DOHH2 (cell line): Measurements from ENCODE around the gene ADGRL2.

ENCODE experiments used
- H3F3A ChIP-seq: fragments of 200-600 bp; sonication (generic), shearing (Covaris generic); 2 replicates; pipeline ENCODE4 v1.6.0; 2016; ENCODE audit warnings: antibody characterized with exemption, mild to moderate bottlenecking; ENCODE audit not compliant: control insufficient read depth, insufficient read depth
- H3K27ac ChIP-seq: fragments of 200-600 bp; sonication (generic); 2 replicates; pipeline ENCODE4 v1.5.1; 2014; ENCODE audit warnings: low read depth, mild to moderate bottlenecking, low read length, moderate library complexity
- H3K27me3 ChIP-seq: fragments of 200-600 bp; sonication (generic); 2 replicates; pipeline ENCODE4 v1.6.1; 2014; ENCODE audit warnings: mild to moderate bottlenecking, low read length, mixed read lengths; ENCODE audit not compliant: control insufficient read depth
- H3K36me3 ChIP-seq: fragments of 200-600 bp; sonication (generic); 2 replicates; pipeline ENCODE4 v1.6.1; 2014; ENCODE audit warnings: mild to moderate bottlenecking, low read length, moderate library complexity, mixed read lengths; ENCODE audit not compliant: control insufficient read depth
- H3K4me1 ChIP-seq: fragments of 200-600 bp; sonication (generic); 2 replicates; pipeline ENCODE4 v1.6.1; 2014; ENCODE audit warnings: mild to moderate bottlenecking, low read length, mixed read lengths; ENCODE audit not compliant: control insufficient read depth
- H3K4me2 ChIP-seq: fragments of 200-600 bp; sonication (generic); 2 replicates; pipeline ENCODE4 v1.6.0; 2014; ENCODE audit warnings: mild to moderate bottlenecking, low read length, moderate library complexity
- H3K4me3 ChIP-seq: fragments of 200-600 bp; sonication (generic); 2 replicates; pipeline ENCODE4 v1.5.1; 2014; ENCODE audit warnings: mild to moderate bottlenecking, low read length, mixed read lengths
- H3K79me2 ChIP-seq: fragments of 200-600 bp; sonication (generic); 2 replicates; pipeline ENCODE4 v1.6.1; 2014; ENCODE audit warnings: mild to moderate bottlenecking, low read length, mixed read lengths; ENCODE audit not compliant: control insufficient read depth
- H3K9me2 ChIP-seq: fragments of 200-600 bp; sonication (generic); replicated peaks from 2 replicates; pipeline ENCODE4 v1.6.1; 2014; ENCODE audit warnings: mild to moderate bottlenecking, low read length, mixed read lengths; ENCODE audit not compliant: control insufficient read depth
- H3K9me3 ChIP-seq: fragments of 200-600 bp; sonication (generic); 2 replicates; pipeline ENCODE4 v1.6.1; 2014; ENCODE audit warnings: antibody characterized with exemption, low read length, mixed read lengths; ENCODE audit not compliant: control insufficient read depth, insufficient read depth
- H4K20me1 ChIP-seq: fragments of 200-600 bp; sonication (generic); 2 replicates; pipeline ENCODE4 v1.6.0; 2014; ENCODE audit warnings: low read depth, mild to moderate bottlenecking, antibody characterized with exemption, low read length, moderate library complexity; ENCODE audit not compliant: control insufficient read depth, insufficient read depth
- EZH2phosphoT487 ChIP-seq: fragments of 200-600 bp; sonication (generic); IDR thresholded peaks from 2 replicates; pipeline ENCODE4 v1.6.1; 2017; ENCODE audit warnings: borderline replicate concordance, mild to moderate bottlenecking, antibody characterized with exemption, low read length, moderate library complexity, mixed read lengths
- TF ChIP-seq, protein P1 (sequence below): fragments of 200-600 bp; sonication (generic); IDR thresholded peaks from one replicate; pipeline ENCODE4 v1.5.1; 2014; ENCODE audit warnings: antibody characterized with exemption, mild to moderate bottlenecking, low read depth, low read length; ENCODE audit not compliant: poor library complexity, severe bottlenecking

ADGRL2 gene

DNA sequence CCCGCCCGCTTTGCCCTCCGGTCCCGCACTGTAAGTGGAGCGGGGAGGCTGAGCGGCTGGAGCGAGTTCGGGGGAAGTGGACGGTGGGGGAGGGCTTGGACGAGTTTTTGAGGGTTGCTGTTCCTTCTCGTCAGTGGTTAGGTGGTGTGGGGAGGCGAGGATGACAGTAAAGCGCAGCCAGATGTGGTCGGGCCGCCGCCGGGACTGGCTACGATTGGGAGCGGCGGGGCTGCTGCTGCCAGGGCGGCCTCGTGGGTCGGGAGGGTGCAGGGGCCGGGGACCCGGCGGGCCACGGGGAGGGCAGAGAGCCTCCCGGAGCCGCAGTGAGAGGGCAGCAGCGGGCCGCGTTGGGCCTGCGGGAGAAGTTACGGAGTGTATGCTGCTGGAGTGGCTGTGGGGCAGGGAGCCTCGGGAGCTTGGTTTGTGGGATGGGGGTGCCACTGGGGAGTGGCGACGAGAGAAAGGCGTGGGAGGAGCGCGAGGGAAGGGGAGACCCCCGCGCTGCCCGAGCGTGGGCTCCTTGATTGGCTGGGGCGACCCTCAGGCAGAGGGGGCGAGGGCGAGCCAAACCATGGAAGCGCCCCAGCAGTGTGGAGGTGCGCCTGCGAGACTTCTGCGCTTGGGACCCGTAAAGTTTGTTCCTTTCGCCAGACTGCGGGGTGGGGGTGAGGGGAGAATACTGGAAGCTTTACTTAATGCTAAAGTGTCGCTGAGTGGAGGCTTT lies 2.1 kb downstream of the ADGRL2 start:
- Histone ChIP-seq H3K36me3 (no peaks in the 10 kb centered on the region), H3K9me3 (peaks cover 3% of the 10 kb centered on the region; the same call in 1 of the 2 replicates), H3K27me3 (no peaks in the 10 kb centered on the region), H3K27ac (no peak overlapping the region), H3K4me1 (no peaks in the 10 kb centered on the region), H3K9me2 (no peaks in the 10 kb centered on the region), H3K79me2 (no peaks in the 10 kb centered on the region), H3K4me2 (no peak overlapping the region), H3F3A (no peaks in the 10 kb centered on the region), H3K4me3 (no peak overlapping the region), H4K20me1 (no peaks in the 10 kb centered on the region)
- no peak for TF ChIP-seq EZH2phosphoT487
- TF ChIP-seq, protein P1, sequence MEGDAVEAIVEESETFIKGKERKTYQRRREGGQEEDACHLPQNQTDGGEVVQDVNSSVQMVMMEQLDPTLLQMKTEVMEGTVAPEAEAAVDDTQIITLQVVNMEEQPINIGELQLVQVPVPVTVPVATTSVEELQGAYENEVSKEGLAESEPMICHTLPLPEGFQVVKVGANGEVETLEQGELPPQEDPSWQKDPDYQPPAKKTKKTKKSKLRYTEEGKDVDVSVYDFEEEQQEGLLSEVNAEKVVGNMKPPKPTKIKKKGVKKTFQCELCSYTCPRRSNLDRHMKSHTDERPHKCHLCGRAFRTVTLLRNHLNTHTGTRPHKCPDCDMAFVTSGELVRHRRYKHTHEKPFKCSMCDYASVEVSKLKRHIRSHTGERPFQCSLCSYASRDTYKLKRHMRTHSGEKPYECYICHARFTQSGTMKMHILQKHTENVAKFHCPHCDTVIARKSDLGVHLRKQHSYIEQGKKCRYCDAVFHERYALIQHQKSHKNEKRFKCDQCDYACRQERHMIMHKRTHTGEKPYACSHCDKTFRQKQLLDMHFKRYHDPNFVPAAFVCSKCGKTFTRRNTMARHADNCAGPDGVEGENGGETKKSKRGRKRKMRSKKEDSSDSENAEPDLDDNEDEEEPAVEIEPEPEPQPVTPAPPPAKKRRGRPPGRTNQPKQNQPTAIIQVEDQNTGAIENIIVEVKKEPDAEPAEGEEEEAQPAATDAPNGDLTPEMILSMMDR: no peak

DNA sequence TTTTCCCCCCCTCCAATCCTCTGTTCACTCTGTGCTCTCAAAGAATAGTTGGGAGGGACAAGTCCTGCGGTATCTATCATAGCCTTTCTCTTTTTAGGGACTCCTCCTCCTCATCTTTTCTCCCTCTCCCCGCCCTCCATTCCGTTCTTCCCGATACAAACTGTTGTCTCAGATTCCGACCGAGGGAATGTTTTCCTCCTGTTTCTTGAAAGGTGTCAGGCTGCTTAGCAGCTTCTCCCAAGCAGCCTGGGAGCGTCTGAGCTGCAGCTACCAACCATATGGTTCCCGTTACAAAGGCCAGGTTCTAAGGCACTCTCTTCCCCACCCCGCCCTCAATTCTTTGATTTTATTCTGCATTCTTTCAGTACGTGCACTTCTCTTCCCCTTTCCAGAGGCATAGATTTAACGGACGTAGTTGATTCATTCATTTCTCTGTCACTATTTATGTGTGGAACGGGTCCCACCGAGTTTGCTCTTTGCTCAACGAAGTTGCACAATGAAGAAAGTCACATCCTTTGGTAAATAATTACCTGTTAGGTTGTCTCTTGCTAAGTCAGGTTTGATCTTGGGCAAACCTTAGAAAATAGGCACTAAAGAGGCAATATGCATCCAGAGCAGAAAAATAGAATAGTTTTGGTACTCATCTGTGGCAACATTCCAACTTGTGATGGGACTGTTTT lies 2.8 kb downstream of the ADGRL2 start:
- no peak overlapping the region for H3K4me2 ChIP-seq
- H3K79me2 ChIP-seq: no peaks in the 10 kb centered on the region
- H3F3A ChIP-seq: no peaks in the 10 kb centered on the region
- no peaks in the 10 kb centered on the region for H3K9me2 ChIP-seq
- no peaks in the 10 kb centered on the region for H3K36me3 ChIP-seq
- H3K27me3 ChIP-seq: no peaks in the 10 kb centered on the region
- no peak overlapping the region for H3K27ac ChIP-seq
- H3K4me1 ChIP-seq: no peaks in the 10 kb centered on the region
- peaks cover 3% of the 10 kb centered on the region; the same call in 1 of the 2 replicates for H3K9me3 ChIP-seq
- TF ChIP-seq EZH2phosphoT487: no peak
- no peak overlapping the region for H3K4me3 ChIP-seq
- H4K20me1 ChIP-seq: no peaks in the 10 kb centered on the region

DNA sequence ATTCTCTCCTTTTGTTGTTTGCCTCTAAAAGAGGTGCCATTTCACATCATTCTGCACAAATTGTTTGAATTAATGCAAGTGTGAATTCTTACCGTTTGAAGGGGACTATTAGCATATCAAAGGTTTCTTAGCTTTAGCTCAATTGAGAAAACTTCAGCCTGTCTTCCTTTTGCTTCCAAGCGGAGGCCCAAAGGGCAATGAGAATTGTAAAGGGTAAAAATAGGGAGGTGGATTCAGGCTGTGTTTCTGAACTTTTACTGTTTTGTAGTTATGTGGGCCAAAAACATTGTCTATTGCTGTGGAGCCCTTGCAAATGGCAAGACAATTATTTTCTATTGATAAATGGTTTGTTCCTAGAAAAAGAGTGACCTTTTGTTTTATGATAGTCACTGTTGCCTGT lies 3.6 kb downstream of the ADGRL2 start:
- Histone ChIP-seq H3K79me2 (no peaks in the 10 kb centered on the region), H3K9me2 (no peaks in the 10 kb centered on the region), H3K27me3 (no peaks in the 10 kb centered on the region), H3K4me3 (no peak overlapping the region), H3K27ac (no peak overlapping the region), H3F3A (no peaks in the 10 kb centered on the region), H3K36me3 (no peaks in the 10 kb centered on the region), H3K4me2 (no peak overlapping the region), H3K9me3 (peaks cover 3% of the 10 kb centered on the region; the same call in 1 of the 2 replicates), H4K20me1 (no peaks in the 10 kb centered on the region), H3K4me1 (no peaks in the 10 kb centered on the region)
- TF ChIP-seq, protein P1: no peak
- no peak for TF ChIP-seq EZH2phosphoT487
